GM21737 (cell line): Measurements from ENCODE around the gene POU3F2.

Source experiments
- ATAC-seq: cut with Tn5 transposase; IDR thresholded peaks from one replicate; pipeline ENCODE4 v1.9.1; 2021; ENCODE audit warnings: mild to moderate bottlenecking, moderate library complexity; ENCODE audit not compliant: unreplicated experiment

POU3F2 gene

GRCh38 chr6:98843271-98844243 is 9.2 kb downstream of the POU3F2 start:
- no peak for ATAC-seq

DNA sequence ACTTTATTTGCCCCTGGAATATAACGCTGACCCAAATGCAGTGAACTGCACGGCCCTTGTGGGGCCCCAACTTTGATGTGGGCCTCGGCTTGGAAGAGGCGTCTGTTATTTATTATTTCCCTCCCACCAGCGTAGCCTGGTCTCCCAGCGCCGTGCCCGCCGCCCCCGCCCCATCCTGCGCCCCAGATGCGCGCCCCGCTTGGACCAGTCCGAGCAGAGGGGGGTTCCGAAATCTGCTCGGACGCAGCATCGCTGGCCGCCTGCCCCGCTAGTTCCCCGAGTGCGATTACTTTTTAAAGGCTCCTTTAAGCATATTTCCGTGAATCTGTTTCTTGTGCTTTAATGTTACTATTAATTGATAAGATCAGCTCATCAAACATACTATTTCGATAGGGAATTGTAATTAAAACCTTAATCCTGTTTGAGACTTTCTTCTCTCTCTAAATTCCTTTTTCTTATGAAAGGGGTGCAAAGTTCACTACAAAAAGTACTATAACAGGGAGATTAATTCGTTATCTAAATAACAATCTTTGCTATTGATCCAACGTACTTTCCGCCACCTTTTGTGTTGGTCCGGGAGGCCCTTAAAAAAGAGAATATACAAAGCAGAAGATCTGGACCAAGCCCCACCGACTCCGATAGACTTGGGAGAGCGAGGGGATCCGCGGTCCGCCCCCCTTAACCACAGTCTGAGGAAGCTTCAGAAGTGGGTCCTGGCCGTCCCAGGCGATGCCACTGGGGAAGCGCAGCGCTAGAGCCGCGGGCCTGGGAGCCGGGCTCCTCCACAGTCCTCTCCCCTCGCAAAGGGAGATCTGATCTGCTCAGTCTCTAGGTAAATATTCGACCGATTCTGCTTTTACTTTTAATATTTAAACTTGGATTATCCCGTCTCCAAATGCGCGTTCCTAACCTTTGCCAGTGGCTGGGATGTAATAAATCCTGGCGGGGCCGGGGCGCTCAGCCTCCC is 10.2 kb downstream of the POU3F2 start:
- no peak for ATAC-seq

- no peak for ATAC-seq
Measured at GRCh38 chr6:98845211-98846020, 11.0 kb downstream of the POU3F2 start.

- no peak for ATAC-seq
Measured at GRCh38 chr6:98846021-98846380, 11.6 kb downstream of the POU3F2 start.

DNA sequence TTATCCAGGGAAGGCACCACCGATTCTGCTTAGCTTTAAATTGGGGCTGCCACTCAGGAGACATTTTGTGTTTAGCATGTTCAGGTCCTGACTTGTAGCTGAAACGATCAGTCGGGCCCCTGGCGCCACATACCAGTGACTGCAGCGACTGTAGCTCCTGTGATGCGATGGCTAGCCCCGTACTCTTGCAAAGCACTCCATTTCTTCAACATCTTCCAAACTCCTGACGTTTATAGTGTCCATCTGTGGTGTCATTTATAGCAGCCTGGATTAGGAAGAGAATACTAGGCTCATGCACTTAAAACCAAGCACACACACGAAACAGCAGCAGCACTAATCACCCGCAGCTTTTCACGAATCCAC is 13.0 kb downstream of the POU3F2 start:
- ATAC-seq: no peak

GRCh38 chr6:98847779-98848538 is 13.6 kb downstream of the POU3F2 start:
- peak; percentile 50 for ATAC-seq

GRCh38 chr6:98848539-98849242 is 14.3 kb downstream of the POU3F2 start:
- ATAC-seq: peak; percentile 7

GRCh38 chr6:98864497-98864896 is 30.1 kb downstream of the POU3F2 start:
- ATAC-seq: no peak

GRCh38 chr6:98871057-98871456 is 36.7 kb downstream of the POU3F2 start:
- no peak for ATAC-seq

DNA sequence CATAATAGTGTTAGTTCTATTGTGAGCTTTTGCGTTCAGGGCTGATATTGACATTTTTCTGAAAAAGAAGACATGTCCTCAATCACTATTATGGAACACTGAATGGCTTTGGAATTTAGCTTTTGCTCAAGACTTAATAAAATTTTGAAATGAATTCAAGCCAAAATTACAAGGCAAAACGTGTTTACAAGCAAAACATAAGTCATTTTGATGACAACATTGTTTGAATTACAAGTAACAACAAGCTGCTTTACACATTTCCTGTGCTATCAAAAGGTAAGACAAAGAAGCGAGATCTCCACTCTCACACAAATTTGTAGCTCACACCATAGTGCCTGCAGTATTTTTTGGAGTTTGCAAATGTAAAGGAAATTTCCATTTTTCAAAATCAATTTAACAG is 37.4 kb downstream of the POU3F2 start:
- no peak for ATAC-seq

GRCh38 chr6:98875375-98875774 is 41.0 kb downstream of the POU3F2 start:
- ATAC-seq: no peak

- no peak for ATAC-seq
Measured at GRCh38 chr6:98877250-98877649, 42.9 kb downstream of the POU3F2 start.

DNA sequence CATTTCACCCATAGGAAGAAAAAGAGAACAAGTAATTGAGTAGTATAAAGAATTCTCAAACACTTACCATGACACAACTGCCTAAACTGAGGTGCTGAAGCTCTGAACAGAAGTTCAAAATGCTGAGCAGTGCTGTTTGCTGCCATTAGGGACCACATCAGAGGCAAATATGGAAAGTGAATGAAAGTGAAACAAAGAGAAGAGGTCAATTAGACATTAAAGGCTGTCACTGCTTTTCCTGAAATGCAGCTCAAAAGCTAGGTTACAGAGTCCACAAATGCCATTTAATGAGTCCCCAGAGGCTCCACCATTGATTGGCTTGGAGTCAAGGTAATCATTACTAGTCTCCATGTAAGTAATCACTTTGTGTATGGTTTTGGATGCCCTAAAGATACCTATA is 46.1 kb downstream of the POU3F2 start:
- peak; percentile 79 for ATAC-seq

DNA sequence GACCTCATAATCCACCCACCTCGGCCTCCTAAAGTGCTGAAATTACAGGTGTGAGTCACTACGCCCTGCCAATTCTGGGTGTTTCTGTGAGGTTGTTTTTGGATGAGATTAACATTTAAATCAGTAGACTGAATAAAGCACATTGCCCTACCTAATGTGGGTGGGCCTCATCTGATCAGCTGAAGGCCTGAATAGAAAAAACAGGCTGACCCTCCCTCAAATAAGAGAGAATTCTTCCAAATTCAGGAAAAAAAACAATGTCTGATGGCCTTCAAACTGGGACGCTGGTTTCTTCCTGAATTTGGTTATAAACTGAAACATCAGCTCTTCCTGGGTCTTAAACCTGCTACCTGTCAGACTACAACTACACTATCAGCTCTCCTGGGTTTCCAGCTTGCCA is 51.0 kb downstream of the POU3F2 start:
- no peak for ATAC-seq

DNA sequence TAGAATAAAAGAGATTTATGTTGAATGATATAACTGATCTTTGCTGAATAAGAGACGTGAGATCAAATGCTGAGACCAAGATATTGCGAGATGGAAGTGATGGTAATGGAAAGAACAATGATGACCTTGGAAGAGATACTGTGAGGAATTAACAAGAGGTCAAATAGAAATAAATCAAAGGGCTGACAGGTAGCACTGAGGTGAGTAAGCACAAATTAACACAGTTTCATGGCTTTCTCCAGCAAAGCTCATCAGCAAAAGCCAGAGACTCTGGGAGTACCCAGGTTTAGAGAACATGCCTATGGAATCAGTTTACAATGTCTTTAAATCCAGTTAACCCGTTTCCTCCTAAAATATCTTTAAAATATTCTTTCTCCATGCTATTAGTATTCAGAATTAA is 53.3 kb downstream of the POU3F2 start:
- ATAC-seq: no peak
